KMS-11 (cell line): ENCODE results near the gene PLIN4.
A peak's percentile ranks its signal among the peaks of the same experiment; 100 is the strongest.

ENCODE experiments used
- H2AFZ ChIP-seq: fragments of 200-600 bp; sonication (generic); 2 replicates; pipeline ENCODE4 v1.6.1; 2016; ENCODE audit warnings: antibody characterized with exemption, mixed run types, low read depth
- H3K27ac ChIP-seq: fragments of 200-600 bp; sonication (generic); 2 replicates; pipeline ENCODE4 v1.6.1; 2016; ENCODE audit warnings: mild to moderate bottlenecking, mixed run types
- H3K27me3 ChIP-seq: fragments of 200-600 bp; sonication (generic); 2 replicates; pipeline ENCODE4 v1.6.1; 2017; ENCODE audit warnings: mild to moderate bottlenecking, low read depth, mixed run types, moderate library complexity; ENCODE audit not compliant: insufficient read depth
- H3K36me3 ChIP-seq: fragments of 200-600 bp; sonication (generic); 2 replicates; pipeline ENCODE4 v1.6.1; 2017; ENCODE audit warnings: mild to moderate bottlenecking, mixed run types; ENCODE audit not compliant: insufficient read depth
- H3K4me1 ChIP-seq: fragments of 200-600 bp; sonication (generic); 2 replicates; pipeline ENCODE4 v1.6.1; 2016; ENCODE audit warnings: mild to moderate bottlenecking, low read depth, mixed run types; ENCODE audit not compliant: poor library complexity, severe bottlenecking
- H3K4me2 ChIP-seq: fragments of 200-600 bp; sonication (generic); 2 replicates; pipeline ENCODE4 v1.7.0; 2016; ENCODE audit warnings: mild to moderate bottlenecking, mixed run types
- H3K4me3 ChIP-seq: fragments of 200-600 bp; sonication (generic); IDR thresholded peaks from 2 replicates; pipeline ENCODE4 v1.6.1; 2017; ENCODE audit warnings: low read depth, low read length, mixed read lengths; ENCODE audit not compliant: insufficient read depth
- H3K79me2 ChIP-seq: fragments of 200-600 bp; sonication (generic); 2 replicates; pipeline ENCODE4 v1.6.1; 2016; ENCODE audit warnings: low read depth, mixed run types; ENCODE audit not compliant: insufficient read depth
- H3K9ac ChIP-seq: fragments of 200-600 bp; sonication (generic); 2 replicates; pipeline ENCODE4 v1.6.1; 2016; ENCODE audit warnings: mild to moderate bottlenecking, mixed run types
- H4K20me1 ChIP-seq: fragments of 200-600 bp; sonication (generic); 2 replicates; pipeline ENCODE4 v1.6.1; 2016; ENCODE audit warnings: mild to moderate bottlenecking, mixed run types; ENCODE audit not compliant: insufficient read depth
- TF ChIP-seq, protein P1 (sequence below): fragments of 200-600 bp; sonication (generic); conservative IDR thresholded peaks from 2 replicates; pipeline ENCODE4 v1.6.1; 2017; ENCODE audit warnings: low read depth, mild to moderate bottlenecking, antibody characterized with exemption, low read length, moderate library complexity, mixed read lengths

Gene PLIN4

DNA sequence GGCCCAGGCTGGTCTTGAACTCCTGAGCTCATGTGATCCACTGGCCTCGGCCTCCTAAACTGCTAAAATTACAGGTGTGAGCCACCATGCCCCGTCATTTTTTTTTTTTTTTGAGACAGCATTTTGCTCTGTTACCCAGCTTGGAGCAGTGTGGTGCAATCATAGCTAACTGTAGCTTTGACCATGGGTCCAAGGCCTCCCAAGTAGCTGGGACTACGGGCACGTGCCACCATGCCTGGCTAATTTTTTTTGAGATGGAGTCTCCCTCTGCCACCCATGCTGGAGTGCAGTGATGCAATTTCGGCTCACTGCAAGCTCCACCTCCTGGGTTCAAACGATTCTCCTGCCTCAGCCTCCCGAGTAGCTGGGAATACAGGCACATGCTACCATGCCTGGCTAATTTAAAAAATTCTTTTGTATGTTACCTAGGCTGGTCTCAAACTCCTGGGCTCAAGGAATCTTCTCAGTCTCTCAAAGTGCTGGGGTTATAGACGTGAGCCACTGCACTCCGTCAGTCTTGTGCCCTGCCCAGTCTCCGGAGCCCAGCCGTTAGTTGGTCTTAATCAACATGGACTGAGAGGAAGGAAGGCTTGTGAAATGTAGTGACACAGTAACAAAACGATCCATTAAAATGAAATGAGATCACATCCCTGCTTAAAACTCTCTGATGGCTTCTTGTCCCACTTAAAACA lies 23.0 kb upstream of the PLIN4 start:
- H3K27me3 ChIP-seq = peaks cover 44% of the 10 kb centered on the region
- TF ChIP-seq, protein P1, sequence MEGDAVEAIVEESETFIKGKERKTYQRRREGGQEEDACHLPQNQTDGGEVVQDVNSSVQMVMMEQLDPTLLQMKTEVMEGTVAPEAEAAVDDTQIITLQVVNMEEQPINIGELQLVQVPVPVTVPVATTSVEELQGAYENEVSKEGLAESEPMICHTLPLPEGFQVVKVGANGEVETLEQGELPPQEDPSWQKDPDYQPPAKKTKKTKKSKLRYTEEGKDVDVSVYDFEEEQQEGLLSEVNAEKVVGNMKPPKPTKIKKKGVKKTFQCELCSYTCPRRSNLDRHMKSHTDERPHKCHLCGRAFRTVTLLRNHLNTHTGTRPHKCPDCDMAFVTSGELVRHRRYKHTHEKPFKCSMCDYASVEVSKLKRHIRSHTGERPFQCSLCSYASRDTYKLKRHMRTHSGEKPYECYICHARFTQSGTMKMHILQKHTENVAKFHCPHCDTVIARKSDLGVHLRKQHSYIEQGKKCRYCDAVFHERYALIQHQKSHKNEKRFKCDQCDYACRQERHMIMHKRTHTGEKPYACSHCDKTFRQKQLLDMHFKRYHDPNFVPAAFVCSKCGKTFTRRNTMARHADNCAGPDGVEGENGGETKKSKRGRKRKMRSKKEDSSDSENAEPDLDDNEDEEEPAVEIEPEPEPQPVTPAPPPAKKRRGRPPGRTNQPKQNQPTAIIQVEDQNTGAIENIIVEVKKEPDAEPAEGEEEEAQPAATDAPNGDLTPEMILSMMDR = no peak
- H3K4me2 ChIP-seq = no peak overlapping the region
- H3K36me3 ChIP-seq = no peaks in the 10 kb centered on the region
- H3K9ac ChIP-seq = no peak overlapping the region
- H3K79me2 ChIP-seq = no peaks in the 10 kb centered on the region
- H2AFZ ChIP-seq = no peak overlapping the region
- peaks cover 16% of the 10 kb centered on the region for H3K4me1 ChIP-seq
- H4K20me1 ChIP-seq = no peaks in the 10 kb centered on the region
- H3K4me3 ChIP-seq = no peak overlapping the region
- no peak overlapping the region for H3K27ac ChIP-seq

DNA sequence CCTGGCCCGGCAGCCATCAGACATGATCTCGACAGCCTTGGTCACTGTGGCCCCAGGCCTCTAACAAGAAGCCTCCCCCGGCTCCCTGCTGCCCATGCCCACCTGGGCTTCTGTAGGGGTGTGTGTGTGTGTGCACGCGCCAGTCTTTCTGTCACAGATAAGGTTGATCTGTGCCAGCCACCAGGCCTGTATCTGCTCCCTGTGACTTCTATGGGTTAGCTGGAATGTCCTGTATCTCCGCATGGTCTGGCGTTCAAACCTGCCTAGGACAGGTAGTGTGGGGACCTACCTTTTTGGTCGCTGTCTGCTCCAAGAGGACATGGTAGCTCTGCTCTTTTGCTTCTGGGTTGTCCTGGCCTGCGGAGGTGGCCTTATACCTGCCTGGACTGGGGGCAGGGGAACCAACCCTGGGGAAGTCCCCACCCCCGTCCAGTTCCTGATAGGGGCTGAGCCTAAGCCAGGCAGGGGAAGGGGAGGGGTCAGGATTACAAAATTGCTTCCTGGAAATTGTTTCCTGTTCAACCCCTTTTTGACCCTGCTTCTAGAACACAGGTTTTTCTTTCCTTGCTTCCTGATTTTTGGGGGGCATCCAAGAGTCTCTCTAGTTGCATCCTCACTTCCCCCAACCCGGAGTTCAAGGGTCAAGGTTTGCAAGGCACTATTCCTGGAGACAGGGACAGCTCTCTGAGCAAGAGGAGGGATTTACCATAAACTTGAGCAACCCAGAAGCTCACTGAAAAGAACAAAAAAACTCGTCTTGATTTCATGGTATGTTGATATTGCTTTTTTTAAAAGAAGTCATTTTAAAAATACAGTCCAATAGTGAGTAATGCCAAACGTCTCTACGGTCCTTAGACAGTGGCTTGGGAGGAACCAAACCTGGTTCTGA lies 21.7 kb upstream of the PLIN4 start, which contains the start of gene LRG1:
TSS of gene LRG1 (minus strand) at position 344 of the 889 bp plus-strand sequence. CDS start at position 321, 23 bp downstream.
- H3K4me1 ChIP-seq = peaks cover 16% of the 10 kb centered on the region
- H3K9ac ChIP-seq = no peak within 1 kb of the TSS
- H3K36me3 ChIP-seq = no peaks in the 10 kb centered on the region
- H3K79me2 ChIP-seq = no peaks in the 10 kb centered on the region
- no peaks in the 10 kb centered on the region for H4K20me1 ChIP-seq
- H3K4me2 ChIP-seq = peak within 1 kb of the TSS; percentile 43; the same call in 1 of the 2 replicates
- H2AFZ ChIP-seq = no peak within 1 kb of the TSS
- no peak within 1 kb of the TSS for H3K4me3 ChIP-seq
- peaks cover 54% of the 10 kb centered on the region for H3K27me3 ChIP-seq
- TF ChIP-seq, protein P1 = no peak
- H3K27ac ChIP-seq = no peak within 1 kb of the TSS

DNA sequence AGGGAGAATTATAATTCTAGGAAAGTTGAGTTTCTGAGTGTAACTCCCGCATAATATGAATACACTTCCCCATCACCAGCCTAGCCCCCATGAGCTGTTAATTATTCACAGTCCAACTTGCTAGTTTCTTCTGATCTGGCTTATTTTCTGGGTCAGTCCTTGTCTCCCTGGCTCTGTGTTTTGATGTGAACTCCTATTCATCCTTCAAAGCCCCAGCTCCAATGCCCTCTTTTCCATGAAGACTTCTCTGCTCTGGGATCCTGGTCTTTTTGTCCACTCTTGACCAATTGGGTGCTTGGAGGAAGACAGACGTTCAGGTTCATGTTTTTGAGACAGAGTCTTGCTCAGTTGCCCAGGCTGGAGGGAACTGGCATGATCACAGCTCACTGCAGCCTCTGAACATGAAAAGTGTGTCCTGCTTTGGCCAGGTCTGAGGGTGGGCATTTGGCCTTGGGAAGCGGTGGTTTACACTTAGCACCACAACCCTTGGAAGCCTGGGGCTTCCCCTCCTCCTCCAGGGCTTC lies 20.9 kb upstream of the PLIN4 start:
- no peak overlapping the region for H2AFZ ChIP-seq
- H3K4me3 ChIP-seq = no peak overlapping the region
- TF ChIP-seq, protein P1 = no peak
- H3K27ac ChIP-seq = no peak overlapping the region
- H3K27me3 ChIP-seq = peaks cover 61% of the 10 kb centered on the region
- no peaks in the 10 kb centered on the region for H3K79me2 ChIP-seq
- H3K4me1 ChIP-seq = peaks cover 16% of the 10 kb centered on the region
- H3K9ac ChIP-seq = no peak overlapping the region
- no peak overlapping the region for H3K4me2 ChIP-seq
- H3K36me3 ChIP-seq = no peaks in the 10 kb centered on the region
- no peaks in the 10 kb centered on the region for H4K20me1 ChIP-seq

DNA sequence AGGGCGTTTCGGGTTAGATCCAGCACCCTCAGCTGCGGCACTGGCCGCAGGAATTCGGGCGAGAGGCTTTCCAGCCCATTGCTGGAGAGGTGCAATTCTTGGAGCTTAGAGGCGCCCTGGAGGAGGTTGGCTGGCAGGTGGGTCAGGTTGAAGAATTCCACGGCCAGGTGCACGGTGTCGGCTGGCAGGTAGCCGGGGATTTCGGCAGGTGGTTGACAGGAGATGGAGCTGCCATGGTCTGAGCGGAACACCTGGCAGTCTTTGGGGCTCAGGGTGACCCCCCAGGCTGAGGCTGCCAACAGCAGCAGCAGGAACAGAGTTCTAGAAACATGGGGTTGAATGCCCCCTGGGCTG lies 20.3 kb upstream of the PLIN4 start:
- Histone ChIP-seq H2AFZ (no peak overlapping the region), H3K9ac (no peak overlapping the region), H3K4me1 (peaks cover 16% of the 10 kb centered on the region), H3K27me3 (peaks cover 67% of the 10 kb centered on the region), H3K4me2 (no peak overlapping the region), H3K79me2 (no peaks in the 10 kb centered on the region), H3K36me3 (no peaks in the 10 kb centered on the region), H4K20me1 (no peaks in the 10 kb centered on the region), H3K27ac (no peak overlapping the region), H3K4me3 (no peak overlapping the region)
- TF ChIP-seq, protein P1 = no peak
